ENCODE results near the gene DSG2.
"Not testable (repeated sequence)": the region's sequence is repeated elsewhere in the genome, so short reads cannot be mapped to it uniquely, and the experiment has no call there.

The DSG2 gene

DNA sequence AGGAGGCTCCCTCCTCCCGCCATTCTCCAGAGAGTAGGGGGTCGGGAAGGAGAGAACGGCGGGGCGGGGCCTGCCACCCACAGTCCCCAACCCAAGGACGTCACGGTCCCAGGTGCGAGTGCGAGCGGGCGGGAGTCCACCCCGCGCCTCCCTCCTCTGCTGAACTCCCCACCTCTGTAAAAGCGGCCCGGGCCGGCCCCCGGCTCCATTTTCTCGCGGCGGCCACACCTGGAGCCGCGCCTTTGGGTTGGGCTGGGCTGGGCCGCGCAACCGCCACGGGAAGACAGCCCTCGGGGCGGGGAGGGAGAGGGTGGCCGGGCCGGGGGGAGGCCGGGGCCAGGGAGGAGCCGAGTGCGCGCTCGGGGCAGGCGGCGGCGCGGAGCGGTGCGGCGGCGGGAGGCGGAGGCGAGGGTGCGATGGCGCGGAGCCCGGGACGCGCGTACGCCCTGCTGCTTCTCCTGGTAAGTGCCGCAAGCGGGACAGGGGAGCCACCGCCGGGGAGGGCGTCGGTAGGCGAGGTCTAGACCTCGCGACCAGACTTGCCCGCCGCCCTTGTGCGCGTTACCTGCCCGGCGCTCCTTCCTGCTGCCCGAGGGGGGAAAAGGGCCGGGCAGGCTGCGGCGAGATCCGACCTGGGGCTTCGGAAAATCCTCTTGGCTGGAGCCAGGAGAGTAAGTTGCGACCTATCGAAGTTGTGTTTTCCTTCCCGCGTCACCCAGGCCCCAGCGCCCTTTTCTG, at the start of gene DSG2:
DSG2 (plus strand) TSS at position 342 of the 738 bp plus-strand sequence; CDS start at position 417, 75 bp downstream.
- FAIRE-seq = no peak

DNA sequence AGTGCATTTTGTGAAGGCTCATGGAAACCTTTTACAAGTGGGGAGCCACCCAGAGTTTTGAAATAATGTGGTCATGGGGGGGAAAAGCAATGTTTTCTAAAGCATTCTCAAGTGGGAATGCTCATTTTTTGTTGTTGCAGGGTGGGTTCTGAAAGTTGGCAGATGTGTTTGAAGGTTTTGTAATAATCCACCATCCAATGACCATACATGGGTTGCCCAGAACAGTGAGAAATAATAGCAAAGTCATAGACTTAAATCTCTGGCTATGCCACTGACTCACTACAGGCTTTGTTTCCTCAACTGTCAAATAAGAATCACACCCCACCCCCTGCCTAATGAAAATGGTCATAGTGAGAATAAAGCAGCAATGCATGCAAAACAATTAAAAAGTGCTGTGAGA, 47.6 kb upstream of the DSG2 start:
- no peak for FAIRE-seq

DNA sequence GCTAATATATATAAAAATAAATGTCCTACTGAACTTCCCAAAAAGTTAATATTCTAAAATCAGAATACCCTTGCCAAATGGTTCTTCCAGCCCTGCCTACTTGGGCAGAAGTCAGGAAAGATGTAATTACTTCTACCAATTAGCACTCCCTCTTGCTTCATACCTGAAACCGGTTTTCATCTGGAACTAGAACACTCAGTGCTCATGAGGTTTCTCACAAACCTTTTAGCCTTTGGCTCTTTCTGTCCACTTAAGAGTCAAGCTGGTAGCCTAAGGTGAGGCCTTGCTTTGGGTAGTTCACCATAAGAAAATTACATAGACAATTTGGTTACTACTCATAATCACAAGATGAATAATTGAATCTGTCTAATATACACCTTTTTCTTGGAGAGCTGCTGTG, 46.4 kb upstream of the DSG2 start:
- FAIRE-seq = no peak

DNA sequence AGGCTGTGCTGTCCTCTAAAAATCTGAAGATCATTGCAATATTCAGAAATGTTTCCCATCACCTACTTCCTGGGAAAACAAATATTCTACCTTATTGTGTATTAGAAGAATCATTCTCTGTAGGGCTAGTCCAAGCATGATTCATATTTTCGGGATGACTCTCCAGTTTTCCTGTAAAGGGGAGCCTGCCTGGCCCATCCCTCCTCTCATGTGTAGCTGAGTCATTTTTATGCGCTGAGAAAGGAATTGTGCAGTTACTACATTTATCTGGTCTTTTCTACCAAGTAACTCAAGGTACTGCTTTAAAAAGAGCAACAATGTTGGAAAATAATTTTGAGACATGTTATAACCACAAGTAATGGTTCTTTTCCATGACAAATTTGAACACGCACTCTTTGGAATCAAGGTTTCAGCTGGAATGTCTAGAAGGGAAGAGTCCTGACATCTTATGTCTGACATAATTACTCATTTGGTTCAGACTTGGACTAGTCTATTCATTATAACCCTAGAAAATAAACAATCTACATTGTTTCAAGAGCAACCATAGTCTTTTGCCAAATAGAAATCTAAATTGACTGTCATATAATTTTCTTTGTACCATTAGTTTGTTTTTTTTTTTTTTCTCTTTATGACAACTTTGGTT, 43.8 kb upstream of the DSG2 start:
- no peak for FAIRE-seq

DNA sequence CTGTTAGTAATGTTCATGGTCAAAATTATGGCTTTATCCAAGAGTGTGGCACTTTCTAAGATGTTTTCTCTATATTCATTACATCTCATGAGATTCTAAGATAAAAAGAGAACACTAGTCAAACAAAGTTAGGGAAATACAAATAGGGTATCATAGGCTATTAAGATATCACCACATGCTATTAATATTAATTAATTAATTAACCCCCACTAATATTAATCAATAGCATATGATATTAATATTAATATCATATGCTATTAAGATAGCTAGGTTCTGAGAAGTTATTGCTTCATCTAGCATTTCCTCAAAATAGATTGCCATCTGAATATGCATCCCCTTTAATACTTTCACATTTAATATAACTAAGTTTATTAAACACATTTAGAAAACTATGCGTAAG, 28.3 kb upstream of the DSG2 start:
- FAIRE-seq = no peak

DNA sequence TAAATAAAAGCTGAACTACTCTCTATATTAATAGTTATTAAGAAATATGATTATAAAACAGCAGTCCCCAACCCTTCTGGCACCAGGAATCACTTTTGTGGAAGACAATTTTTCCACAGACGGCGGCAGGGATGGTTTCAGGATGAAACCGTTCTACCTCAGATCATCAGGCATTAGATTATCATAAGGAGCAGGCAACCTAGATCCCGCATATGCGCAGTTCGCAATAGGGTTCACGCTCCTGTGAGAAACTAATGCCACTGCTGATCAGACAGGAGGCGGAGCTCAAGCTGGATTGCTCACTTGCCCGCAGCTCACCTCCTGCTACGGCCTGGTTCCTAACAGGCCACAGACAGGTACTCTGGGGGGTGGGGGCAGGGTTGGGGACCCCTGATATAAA, 19.3 kb upstream of the DSG2 start:
- FAIRE-seq = no peak

DNA sequence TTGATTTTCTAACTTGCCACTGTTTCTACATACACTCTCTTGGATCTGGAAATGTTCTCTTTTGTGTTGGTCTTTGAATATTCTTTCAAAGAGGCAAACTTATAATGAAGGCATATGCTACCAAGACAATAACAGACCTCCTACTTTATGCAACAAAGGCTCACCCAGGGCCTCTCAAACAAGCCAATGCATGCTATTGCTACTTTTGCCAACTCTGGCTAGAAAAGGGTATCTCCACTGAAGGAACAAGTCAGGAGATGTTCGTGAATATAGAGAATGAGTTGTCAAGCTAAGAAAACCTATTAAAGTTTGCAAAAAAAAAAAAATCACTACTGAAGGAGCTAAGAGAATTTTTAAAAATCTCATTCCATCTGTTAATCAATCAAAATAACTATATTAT, 15.9 kb upstream of the DSG2 start:
- FAIRE-seq = no peak

DNA sequence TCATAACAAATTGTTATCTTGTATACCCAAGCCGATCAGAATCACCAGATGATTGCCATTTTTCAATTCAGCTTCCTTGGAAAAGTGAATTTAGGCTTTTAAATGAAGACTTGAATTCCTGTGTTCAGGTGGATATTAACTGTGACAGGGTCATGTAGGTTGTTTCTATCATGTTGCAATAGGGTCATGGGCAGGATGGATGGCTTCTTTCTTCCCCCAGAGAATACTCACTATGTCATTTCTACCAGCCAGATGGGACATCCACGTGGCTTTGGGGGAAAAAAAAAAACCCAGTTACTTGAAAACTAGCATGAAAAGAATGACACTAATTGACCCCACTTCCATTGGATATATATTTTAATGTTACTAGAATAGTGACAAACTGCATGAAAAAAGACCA, 14.6 kb upstream of the DSG2 start:
- no peak for FAIRE-seq

DNA sequence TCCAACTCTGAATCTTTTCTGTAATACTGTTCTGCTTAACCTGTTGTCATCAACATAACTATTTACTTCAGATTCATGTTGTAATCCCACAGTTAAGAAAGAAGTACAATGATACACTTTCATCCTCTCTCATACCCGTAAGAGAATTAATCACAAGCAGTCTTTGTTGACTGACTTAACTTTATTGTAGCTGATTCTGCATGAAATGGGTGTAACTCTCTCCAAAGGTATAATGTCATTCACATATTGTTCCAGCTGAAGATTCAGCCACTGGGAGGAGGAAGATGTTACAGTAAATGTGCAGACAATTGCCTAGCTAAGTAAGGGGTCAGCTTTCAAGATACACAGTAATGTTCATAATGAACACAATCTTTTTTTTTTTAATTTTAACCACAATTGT, 13.5 kb upstream of the DSG2 start:
- no peak for FAIRE-seq

DNA sequence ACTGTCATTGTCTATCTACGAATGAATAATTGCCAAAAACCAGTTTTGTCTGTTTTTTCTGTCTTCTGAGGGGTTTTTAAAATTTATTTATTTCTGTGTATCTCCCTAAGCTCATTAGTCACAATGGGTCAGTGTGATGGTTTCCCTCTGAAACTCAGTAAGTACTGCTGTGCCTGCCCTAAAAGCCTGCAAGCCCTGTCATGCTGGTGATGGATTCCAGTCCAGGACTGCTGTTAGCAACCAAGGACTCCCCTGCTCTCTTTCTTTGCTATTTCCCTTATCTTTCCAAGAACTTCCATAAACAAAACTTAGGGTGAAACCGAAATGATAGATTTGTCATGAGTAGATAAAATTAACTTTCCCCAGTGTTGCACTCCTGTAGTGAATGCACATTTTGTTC, 11.8 kb upstream of the DSG2 start:
- FAIRE-seq = no peak

DNA sequence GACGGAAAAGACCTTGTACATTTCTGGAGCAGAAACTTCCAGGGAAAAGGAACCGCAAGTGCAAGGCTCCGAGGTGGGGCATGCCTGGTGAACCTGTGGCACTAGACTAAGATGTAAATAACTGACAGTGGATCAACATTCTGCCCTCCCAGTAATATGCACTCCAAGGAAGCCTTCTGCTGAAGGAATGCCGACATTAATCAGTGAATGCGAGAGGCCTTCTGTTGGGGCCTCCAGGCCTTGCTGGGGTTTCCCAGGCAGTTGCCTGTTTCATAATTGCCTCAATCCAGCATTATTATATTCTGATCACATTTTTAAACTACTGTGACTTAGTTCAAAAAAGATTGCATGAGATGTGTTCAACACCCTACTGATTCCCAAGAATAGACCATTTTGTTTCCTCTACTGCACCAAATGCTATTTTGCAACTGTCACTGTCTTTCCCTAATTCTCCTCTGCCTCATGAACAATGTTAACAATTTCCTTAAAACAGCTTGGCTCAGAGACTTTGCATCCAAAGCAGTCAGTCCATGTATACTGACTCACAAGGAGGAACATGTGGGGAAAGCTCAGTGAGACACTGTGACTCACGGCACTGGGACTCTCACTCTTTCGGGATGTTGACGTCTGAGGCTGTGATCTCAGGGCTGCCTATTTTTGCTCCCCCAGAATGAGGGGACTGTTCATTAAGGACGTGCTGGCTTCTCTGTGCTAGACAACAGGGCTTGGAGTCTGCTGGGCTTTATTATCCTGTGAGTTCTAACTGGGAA, 10.5 kb upstream of the DSG2 start:
- no peak for FAIRE-seq

DNA sequence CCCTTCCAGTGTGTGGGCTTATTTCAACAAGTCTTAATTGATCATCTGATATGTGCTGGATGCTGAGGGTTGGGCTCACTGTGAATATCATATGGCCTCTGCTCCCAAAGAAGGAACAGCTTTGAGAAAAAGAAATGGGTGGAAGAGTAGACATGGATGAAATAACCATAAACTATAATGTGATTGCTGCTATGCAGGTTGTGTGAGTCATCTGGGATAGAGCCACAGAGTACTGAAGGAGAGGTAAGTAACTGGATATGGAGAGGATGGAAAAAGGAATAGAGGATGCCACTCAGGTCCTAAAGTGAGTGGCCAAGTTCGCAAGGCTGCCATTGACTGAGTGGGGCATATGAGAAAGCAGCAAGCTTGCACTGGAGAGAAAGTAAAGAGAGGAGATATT, 8.7 kb upstream of the DSG2 start:
- FAIRE-seq = no peak

DNA sequence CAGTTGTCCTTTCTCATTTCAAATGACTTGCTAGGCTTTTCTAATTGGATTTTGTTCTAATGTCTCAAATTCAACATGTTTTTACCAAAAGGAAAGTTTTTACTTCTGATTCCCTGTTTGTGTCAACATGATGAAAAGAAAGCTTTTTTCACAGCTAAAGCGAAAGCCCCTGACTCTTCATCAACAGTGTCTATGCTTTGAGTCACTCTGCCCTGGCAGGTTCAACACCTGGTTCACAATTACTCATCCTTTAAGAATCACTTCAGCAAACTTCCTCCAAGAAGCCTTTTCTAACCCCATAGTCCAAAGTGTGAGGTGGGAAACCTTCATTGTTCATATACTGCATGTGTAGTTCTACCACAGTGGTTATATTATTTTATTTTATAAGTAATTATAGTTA, 7.6 kb upstream of the DSG2 start:
- no peak for FAIRE-seq

DNA sequence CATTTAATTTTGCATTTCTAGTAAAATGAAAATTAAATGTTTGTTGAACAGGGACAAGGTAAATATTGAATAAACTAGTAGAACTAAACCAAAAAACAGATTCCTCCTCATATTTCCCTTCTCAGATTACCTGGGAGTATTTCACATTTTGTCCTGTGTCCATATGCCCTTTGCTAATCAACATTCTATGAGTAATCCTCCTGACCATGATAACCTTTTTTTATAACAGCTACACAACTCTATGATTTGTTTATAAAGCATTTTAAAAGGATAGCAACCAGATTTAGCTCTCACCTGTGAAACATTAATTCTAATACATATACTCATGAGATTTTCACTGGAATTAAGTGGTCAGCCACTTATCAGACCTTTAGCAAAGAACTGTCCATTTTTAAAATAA, 7.1 kb upstream of the DSG2 start:
- FAIRE-seq = no peak

DNA sequence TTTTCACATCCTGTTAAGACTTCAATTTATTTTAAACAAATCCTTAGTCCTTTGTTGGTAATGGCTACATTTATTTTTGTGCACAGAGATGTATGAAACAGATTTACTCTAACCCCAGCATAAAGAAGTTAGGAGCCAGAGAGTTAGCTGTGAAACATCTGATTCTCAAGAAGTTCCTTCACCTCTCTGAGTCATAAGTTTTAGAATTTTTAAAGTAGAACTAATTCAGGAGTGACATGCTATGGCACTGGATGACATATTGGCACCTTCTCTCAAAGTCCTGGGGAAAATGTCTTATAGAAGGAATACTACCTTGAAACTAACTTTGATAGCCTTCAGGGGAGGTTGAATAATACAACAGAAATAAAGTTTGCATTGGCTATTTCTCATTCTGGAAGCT, 6.4 kb upstream of the DSG2 start:
- FAIRE-seq = no peak

DNA sequence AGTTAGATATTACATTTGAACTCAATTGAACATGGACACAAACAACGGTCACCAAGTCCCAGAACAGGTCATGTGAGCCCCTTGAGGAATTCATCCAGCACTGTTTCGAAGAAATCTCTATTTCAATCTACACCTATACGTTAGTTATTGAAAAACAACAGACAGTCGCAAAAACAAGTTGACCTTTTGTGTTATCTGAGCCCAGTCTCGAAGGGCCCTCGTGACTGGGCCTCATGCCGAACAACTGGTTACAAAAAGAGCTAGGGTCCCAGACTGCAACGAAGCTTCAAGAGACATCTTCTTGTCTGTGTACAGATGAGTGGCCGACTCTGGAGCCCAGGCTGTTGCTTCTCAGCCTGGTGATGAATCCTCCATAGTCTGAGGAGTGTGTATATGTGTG, 5.3 kb upstream of the DSG2 start:
- FAIRE-seq = no peak

DNA sequence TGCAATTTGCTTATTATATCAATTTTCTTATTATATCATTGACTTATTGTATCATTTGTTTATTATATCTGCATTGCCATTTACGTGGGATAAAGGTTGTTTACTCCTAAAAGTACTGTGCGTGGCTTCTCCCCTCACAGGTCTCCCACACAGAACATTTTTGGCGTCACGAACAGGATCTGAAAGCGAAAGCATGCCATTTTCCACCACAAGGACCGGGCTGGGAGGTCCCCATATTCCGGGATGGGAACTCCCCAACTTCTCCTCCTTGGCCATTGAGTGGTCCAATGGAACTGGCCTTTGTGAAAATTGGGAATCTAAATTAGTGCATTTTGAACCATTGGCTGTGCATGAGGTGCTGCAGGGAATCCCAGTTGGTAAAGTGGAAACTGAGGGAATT, 4.8 kb upstream of the DSG2 start:
- FAIRE-seq = no peak

DNA sequence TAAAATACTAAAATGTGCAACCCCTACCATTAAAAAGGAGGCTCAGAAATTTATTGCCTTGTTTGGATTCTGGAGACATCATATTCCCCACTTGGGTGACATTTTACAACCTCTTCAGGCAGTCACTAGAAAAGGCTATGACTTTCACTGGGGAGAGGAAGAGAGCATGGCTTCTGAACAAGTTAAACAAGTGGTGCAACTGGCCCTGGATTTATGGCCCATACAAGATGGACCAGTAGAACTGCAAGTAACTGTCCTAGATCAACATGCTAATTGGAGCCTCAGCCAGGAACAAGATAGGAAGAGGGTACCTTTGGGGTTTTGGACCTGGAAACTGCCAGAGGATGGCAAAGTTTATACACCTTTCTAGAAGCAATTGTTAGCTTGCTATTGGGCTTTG, 4.0 kb upstream of the DSG2 start:
- no peak for FAIRE-seq

DNA sequence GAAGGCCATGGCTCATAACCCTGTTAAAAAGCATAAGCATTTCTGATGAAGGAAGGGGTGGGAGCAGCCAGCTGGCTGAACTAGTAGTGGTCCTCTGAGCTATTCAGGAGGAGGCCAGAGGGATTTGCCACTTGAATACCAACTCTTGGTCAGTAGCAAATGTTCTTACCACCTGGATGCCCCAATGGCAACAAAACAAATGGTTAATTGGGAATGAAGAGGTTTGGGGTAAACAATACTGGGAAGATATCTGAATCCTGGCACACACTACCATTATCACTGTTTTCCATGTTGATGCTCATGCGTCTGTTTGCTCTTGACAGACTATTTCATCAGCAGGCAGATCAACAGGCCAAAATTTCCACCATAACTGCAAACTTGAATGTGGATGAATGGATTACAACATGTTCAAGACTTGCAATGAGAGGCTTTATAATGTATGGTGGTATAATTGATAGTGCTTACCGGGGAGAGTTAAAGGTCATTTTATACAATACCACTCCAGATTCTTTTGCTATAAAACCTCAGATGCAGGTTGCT, 3.2 kb upstream of the DSG2 start:
- not testable (repeated sequence) for FAIRE-seq

DNA sequence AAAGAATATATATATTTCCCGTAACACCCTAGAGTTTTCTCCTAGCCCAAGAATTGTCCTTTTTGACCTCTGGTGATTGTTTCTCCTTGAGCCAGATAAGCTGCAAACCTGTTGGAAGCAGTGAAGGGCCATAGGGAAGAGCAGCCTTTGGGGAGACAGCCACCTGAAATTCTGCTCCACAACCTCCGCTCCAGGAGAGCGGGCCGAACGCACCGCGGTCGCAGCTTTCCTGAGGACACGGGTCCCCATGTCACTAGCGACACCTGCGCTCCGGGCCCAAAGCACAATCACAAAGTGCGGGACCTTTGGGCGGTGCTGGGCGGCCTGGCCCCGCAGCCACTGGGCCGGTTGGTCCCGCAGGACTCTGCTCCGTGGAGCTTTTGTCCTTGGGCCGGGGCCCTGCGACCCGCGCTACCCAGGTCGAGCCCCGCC, 557 bp upstream of the DSG2 start:
- FAIRE-seq = no peak

DNA sequence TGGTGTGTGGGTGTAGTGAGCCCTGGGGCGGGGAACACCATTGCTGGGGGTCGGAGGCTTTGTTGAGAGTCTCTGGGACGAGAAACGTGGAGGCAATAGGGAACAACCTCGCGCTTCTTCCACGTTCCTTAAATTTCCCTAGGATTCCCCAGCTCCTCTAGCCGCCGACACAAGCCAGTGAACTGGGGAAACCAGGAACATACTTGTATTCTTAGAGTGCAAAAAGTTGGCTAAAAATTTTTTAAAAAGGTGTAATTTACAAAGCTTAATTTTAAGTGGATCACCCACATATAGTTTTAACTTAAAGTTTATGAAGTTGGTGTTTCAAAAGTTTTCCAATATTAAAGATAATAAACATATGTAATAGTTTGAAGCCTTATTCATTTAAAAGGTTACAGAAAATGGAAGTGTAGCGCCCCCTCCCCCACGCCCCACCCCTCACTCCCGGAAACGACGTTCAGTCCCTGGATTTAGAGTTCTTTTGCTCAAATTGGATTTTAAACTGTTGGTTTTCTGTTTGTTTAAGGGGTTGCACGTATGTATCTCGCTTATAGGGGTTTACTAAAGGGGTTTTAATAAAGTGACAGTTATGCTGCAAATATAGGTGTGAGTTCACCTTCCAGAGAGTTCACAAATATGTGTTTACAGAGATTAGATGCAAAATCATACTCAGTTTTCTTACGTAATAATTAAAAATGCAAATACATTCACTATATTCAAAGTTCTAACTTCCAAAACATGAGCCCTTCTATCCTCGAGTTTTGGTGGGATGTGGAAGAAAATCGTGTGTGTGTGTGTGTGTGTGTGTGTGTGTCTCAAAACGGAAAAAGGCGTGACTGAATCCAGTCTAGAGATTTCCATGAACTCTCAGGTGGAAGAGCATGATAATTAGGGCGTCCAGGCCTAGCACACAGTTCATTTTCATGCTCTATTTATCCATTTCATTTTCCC, 872 bp downstream of the DSG2 start:
- FAIRE-seq = no peak

DNA sequence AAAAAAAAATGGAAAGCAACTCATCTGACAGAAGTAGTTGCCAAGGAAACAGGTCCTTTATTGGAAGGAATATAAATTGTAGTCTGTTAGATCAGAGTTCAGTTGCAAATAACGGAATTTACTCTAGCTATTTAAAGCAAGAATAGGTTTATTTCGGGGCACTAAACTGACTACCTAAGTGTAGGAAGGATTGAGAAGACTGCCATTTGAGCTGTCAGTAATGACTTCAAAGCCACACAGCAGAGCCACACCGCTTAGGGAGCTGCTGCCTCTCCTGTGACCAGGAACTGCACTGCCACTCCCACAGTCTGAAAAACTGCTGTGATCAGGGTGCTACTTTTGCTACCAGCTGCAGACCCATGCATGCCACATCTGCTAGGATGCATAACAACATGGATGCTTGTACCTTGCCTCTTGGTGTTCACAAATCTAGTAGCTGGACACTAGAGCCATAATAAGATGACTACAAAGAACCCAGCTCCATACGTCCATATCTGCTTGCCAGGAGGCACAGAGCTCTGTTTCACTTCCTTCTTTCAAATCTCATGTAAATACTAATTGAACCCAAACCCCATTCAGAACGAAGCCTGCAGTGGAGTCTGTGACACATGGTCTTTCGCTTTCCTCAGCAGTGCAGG, 2.2 kb downstream of the DSG2 start:
- FAIRE-seq = no peak

Data from TTC549 (cell line).